Caco-2 (cell line): ENCODE measurements around the gene BACE2. TPM values are rescaled to one million over a fixed set of nuclear protein-coding genes. Genes with fewer than 3 reads are reported as not detected.

Source experiments
- BruUV-seq: library from RNA; stranded (reverse); fragments of 400-500 nt; replicated peaks from 2 replicates; lab custom pipeline; 2021; lab: Mats Ljungman, UMichigan
- CTCF ChIA-PET: fragments of 300-600 bp; sonication (Branson Sonifier 250); formaldehyde crosslinking; loops from one replicate; lab custom pipeline; 2022; ENCODE audit warnings: antibody characterized with exemption; lab: Charles Lee
- POLR2A ChIA-PET: fragments of 300-600 bp; sonication (Branson Sonifier 250); formaldehyde crosslinking; loops from one replicate; lab custom pipeline; 2022; ENCODE audit warnings: antibody characterized with exemption; lab: Charles Lee
- DNase-seq, 2 experiments: peaks; one replicate each; pipeline versions ENCODE4 v3.0.0 to v3.0.0-alpha.2; 2020 to 2022
- H3K27me3 ChIP-seq: replicated peaks from 2 replicates; pipeline ENCODE4 v1.6.0; 2011; ENCODE audit warnings: low read length; ENCODE audit not compliant: control insufficient read depth, insufficient read depth
- H3K36me3 ChIP-seq: 2 replicates; pipeline ENCODE4 v1.5.1; 2011; ENCODE audit warnings: low read length; ENCODE audit not compliant: control insufficient read depth, insufficient read depth
- H3K4me1 ChIP-seq: fragments of 250-450 bp; sonication (Bioruptor Pico); 2 replicates; pipeline ENCODE4 v1.5.1; 2020; ENCODE audit warnings: mild to moderate bottlenecking
- H3K4me3 ChIP-seq: 2 replicates; pipeline ENCODE4 v1.5.1; 2011; ENCODE audit warnings: low read depth, mild to moderate bottlenecking, control low read depth, low read length
- H3K9me3 ChIP-seq: fragments of 250-450 bp; sonication (Bioruptor Pico); 2 replicates; pipeline ENCODE4 v1.5.1; 2020; ENCODE audit warnings: mild to moderate bottlenecking, moderate library complexity
- H3K27ac Mint-ChIP-seq: one replicate; pipeline ENCODE4 v1.8.0; 2022; ENCODE audit warnings: mixed read lengths; ENCODE audit not compliant: unreplicated experiment
- H3K27me3 Mint-ChIP-seq: one replicate; pipeline ENCODE4 v1.8.0; 2022; ENCODE audit warnings: mixed read lengths; ENCODE audit not compliant: insufficient read depth, unreplicated experiment
- H3K36me3 Mint-ChIP-seq: one replicate; pipeline ENCODE4 v1.8.0; 2022; ENCODE audit warnings: mild to moderate bottlenecking, mixed read lengths; ENCODE audit not compliant: insufficient read depth, unreplicated experiment
- H3K4me1 Mint-ChIP-seq: one replicate; pipeline ENCODE4 v1.8.0; 2022; ENCODE audit warnings: low read depth, mixed read lengths; ENCODE audit not compliant: unreplicated experiment
- H3K4me3 Mint-ChIP-seq: one replicate; pipeline ENCODE4 v1.8.0; 2022; ENCODE audit warnings: mild to moderate bottlenecking, moderate library complexity, mixed read lengths; ENCODE audit not compliant: unreplicated experiment
- H3K9me3 Mint-ChIP-seq: one replicate; pipeline ENCODE4 v1.8.0; 2022; ENCODE audit warnings: mixed read lengths; ENCODE audit not compliant: unreplicated experiment
- intact Hi-C: fragments of 100-400 bp; cut with micrococcal nuclease; formaldehyde crosslinking; loops from one replicate; pipeline ENCODE4 v1.10.0; 2022; ENCODE audit not compliant: unreplicated experiment
- total RNA-seq: library from RNA; stranded (reverse); gene quantifications from 2 replicates; pipeline ENCODE4 v1.2.3, GENCODE V29; 2022
- TF ChIP-seq, protein P1 (sequence below), 2 experiments: fragments of 200-600 bp in 1 of 2; IDR thresholded peaks; 1 replicate in 1 of 2; 2 replicates in 1 of 2; pipeline versions ENCODE4 v1.5.1 to v1.8.0; 2011 to 2022; ENCODE audit warnings: antibody characterized with exemption in 1 of 2, control low read depth in 1 of 2, inconsistent platforms in 1 of 2, low read depth in 1 of 2, low read length in 1 of 2, mild to moderate bottlenecking in 1 of 2, moderate library complexity in 1 of 2; ENCODE audit not compliant: insufficient read depth in 1 of 2, severe bottlenecking in 1 of 2, unreplicated experiment in 1 of 2

Gene BACE2
- total RNA-seq, 1 experiment from 2014 or later: 8.8 TPM

DNA sequence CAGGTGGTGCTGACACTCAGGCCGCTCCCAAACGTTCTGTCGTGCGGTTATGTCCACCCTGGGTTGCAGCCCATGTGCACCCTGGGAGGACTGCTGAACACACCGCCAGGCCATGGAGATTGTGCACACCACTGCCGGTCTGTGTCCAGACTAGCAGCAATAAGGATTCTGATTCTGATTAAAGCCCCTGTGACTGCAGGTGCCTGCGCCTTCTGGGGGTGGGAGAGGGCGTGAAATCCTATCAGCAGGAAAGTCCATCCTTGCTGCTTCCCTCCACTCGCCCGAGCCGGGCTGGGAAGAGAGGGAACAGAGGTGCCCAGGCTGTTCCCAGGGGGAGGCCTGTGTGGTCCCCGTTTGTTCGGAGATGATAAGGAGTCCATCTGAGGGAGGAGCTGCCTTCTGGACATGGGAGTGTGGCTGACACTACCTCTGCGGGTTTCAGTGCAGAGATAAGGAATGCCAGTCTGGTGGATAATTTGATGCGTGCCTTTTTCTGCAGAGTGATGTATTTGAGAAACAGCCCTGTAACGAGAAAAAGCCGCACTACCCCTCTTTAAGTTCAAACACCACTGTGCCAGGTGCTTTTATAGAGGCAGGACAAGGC is 41.2 kb downstream of the BACE2 start:
- intact Hi-C loops: no loop called here
- no peak overlapping the region for H3K4me3 ChIP-seq
- TF ChIP-seq, protein P1, sequence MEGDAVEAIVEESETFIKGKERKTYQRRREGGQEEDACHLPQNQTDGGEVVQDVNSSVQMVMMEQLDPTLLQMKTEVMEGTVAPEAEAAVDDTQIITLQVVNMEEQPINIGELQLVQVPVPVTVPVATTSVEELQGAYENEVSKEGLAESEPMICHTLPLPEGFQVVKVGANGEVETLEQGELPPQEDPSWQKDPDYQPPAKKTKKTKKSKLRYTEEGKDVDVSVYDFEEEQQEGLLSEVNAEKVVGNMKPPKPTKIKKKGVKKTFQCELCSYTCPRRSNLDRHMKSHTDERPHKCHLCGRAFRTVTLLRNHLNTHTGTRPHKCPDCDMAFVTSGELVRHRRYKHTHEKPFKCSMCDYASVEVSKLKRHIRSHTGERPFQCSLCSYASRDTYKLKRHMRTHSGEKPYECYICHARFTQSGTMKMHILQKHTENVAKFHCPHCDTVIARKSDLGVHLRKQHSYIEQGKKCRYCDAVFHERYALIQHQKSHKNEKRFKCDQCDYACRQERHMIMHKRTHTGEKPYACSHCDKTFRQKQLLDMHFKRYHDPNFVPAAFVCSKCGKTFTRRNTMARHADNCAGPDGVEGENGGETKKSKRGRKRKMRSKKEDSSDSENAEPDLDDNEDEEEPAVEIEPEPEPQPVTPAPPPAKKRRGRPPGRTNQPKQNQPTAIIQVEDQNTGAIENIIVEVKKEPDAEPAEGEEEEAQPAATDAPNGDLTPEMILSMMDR (IDR thresholded peaks at IDR 0.05; ENCODE audit: insufficient read depth in 1 of 2, low read depth in 1 of 2, low read length in 1 of 2, severe bottlenecking in 1 of 2, unreplicated experiment in 1 of 2): no peak
- no TSS peak for BruUV-seq
- no peaks in the 10 kb centered on the region for H3K36me3 Mint-ChIP-seq
- no peak overlapping the region for H3K27ac Mint-ChIP-seq
- no peaks in the 10 kb centered on the region for H3K9me3 ChIP-seq
- H3K4me3 Mint-ChIP-seq: no peak overlapping the region
- DNase-seq: no peak
- no peaks in the 10 kb centered on the region for H3K4me1 Mint-ChIP-seq
- H3K9me3 Mint-ChIP-seq: no peaks in the 10 kb centered on the region
- H3K27me3 ChIP-seq: 0 out of 2 replicates have a peak, but pooled peaks cover 1% of the 10 kb centered on the region
- CTCF ChIA-PET: no interaction called here
- H3K4me1 ChIP-seq: no peaks in the 10 kb centered on the region
- POLR2A ChIA-PET: no interaction called here
- no peaks in the 10 kb centered on the region for H3K36me3 ChIP-seq
- no peaks in the 10 kb centered on the region for H3K27me3 Mint-ChIP-seq

DNA sequence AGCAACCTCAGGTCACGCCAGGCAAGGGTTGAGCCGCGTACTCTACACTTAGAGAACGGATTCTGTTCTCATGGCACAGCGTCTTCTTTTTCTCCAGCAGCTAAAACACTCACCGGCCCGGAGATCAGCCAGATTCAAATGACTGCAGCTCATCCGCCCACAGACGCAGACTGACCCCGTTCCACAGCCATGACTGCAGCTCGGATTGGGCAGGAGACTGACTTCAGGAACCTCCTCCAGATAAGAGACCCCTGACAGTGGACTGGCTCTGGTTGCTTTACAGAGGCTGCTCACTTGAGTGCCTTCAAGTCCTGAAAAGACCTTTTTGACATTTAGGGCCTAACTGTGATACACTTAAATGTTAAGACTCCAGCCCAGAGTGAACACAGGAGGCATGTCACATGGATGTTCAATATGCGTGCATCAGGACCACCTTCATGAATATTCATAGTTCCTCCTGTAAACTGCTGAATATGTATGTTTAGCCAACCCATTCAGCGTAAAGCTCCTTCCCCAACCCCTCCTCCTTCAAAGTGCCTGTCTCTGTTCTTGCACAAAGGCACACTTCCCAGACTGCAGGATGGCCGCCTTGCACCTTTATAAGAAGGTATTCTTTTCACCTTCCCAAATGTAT is 42.6 kb downstream of the BACE2 start:
- Histone ChIP-seq H3K36me3 (no peaks in the 10 kb centered on the region), H3K4me3 (no peak overlapping the region), H3K9me3 (no peaks in the 10 kb centered on the region), H3K27me3 (0 out of 2 replicates have a peak, but pooled peaks cover 1% of the 10 kb centered on the region), H3K4me1 (no peaks in the 10 kb centered on the region)
- Mint-ChIP-seq H3K9me3 (no peaks in the 10 kb centered on the region), H3K4me3 (no peak overlapping the region), H3K27ac (no peak overlapping the region), H3K27me3 (no peaks in the 10 kb centered on the region), H3K4me1 (no peaks in the 10 kb centered on the region), H3K36me3 (no peaks in the 10 kb centered on the region)
- BruUV-seq: no TSS peak
- no peak for DNase-seq
- intact Hi-C loops: no loop called here
- ChIA-PET POLR2A (no interaction called here), CTCF (no interaction called here)
- TF ChIP-seq, protein P1 (IDR thresholded peaks at IDR 0.05; ENCODE audit: insufficient read depth in 1 of 2, low read depth in 1 of 2, low read length in 1 of 2, severe bottlenecking in 1 of 2, unreplicated experiment in 1 of 2): no peak

DNA sequence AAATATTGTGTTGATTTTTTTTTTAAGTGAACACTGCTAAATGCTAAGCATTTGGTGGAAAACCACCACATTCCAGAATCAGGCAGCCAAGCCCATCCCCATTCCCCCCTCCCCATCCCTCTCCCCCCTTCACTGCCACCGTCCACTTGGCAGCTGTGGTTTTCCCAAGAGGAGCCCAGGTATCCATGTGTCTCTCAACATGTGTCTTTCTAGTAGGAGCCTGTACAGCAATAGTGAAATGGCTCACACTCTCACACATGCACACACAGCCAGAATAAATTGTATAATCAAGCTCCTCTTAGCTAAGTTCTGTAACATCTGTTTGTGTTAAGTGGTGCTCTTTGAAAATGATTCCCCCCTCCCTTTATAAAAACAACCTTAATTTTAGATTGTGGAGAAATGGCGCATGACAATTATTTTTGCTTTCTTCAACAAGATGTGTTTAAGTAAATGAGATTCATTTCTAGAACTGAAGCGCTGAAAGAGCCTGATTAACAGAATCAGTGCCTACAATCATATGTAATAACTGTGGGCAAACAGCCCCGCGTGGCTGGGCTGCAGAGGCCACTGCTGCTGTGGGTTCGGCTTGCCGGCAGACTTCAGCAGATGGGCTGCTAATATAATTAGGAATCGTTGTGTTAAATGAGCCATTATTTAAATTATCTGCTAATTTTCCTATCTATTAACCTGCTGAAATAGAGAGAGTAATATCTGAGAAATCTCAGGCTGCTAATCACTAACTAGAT is 43.3 kb downstream of the BACE2 start:
- TF ChIP-seq, protein P1 (IDR thresholded peaks at IDR 0.05; ENCODE audit: insufficient read depth in 1 of 2, low read depth in 1 of 2, low read length in 1 of 2, severe bottlenecking in 1 of 2, unreplicated experiment in 1 of 2): no peak
- Histone ChIP-seq H3K27me3 (0 out of 2 replicates have a peak, but pooled peaks cover 1% of the 10 kb centered on the region), H3K4me1 (no peaks in the 10 kb centered on the region), H3K9me3 (no peaks in the 10 kb centered on the region), H3K36me3 (no peaks in the 10 kb centered on the region), H3K4me3 (no peak overlapping the region)
- CTCF ChIA-PET: no interaction called here
- no peaks in the 10 kb centered on the region for H3K27me3 Mint-ChIP-seq
- H3K4me1 Mint-ChIP-seq: no peaks in the 10 kb centered on the region
- no peak overlapping the region for H3K4me3 Mint-ChIP-seq
- POLR2A ChIA-PET: no interaction called here
- no peaks in the 10 kb centered on the region for H3K9me3 Mint-ChIP-seq
- intact Hi-C loops: no loop called here
- no peak for DNase-seq
- BruUV-seq: no TSS peak
- no peaks in the 10 kb centered on the region for H3K36me3 Mint-ChIP-seq
- no peak overlapping the region for H3K27ac Mint-ChIP-seq
